DMS 273 (cell line): ENCODE data around the gene RIMBP2.

Experiments
- DNase-seq: peaks from one replicate; lab custom pipeline; 2025; ENCODE audit not compliant: unreplicated experiment; lab: John Stamatoyannopoulos, UW

The RIMBP2 gene

DNA sequence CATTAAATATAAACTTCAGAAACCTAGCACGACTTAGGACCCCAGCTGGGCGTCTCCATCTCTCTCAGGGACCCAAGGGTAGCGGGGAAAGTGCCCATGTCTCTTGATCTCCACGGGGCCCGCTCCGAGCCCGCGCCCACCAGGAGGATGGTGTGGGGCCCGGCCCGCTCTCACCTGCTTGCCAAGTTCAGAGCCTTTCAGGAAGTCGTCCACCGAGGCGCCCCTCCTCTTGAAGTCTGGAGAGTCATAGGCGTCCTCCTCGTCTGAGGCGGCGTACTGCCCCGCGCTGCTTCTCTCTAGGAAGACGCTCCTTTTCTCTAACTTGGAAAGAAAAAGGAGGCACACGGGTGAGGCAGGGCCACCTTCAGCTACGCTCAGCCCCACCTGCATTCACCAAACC lies 281.5 kb downstream of the RIMBP2 start:
- no peak for DNase-seq

DNA sequence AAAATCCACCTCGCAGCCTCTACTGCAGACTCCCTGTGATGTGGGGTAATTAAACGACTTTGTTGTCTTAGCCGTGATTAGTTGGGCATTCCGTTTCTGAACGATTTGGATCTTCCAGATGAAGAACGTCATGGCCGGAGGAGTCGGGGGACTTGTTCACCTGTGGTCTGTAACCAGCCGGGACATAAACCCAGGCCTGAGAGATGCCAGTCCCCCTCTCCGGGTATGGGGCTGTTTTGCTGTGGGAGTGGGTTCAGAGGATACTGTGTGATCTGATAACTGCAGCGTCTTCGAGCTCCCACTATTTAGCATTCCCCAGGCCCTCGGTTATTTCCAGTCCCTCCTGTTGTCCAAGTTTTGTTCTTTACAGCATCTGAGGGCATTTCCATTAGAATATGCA lies 282.3 kb downstream of the RIMBP2 start:
- no peak for DNase-seq

DNA sequence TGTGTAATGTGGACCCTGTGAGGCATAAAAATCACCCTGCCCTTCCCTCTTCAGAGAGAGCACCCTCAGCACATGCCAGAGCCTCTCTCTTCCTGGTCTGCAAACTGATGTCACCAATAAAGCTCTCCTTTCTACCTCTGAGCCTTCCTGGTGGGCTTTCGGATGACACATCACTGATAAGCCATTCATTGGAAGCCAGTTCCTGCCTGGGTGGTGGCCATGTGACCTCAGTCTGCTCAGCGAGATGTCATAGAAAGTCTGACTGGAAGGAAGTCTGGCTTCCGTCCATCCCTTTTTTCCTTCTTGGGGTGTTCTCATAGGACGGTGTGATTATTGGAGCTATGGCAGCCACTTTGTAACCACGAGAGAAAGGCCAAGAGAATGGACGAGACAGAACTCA lies 282.7 kb downstream of the RIMBP2 start:
- DNase-seq, result no peak

DNA sequence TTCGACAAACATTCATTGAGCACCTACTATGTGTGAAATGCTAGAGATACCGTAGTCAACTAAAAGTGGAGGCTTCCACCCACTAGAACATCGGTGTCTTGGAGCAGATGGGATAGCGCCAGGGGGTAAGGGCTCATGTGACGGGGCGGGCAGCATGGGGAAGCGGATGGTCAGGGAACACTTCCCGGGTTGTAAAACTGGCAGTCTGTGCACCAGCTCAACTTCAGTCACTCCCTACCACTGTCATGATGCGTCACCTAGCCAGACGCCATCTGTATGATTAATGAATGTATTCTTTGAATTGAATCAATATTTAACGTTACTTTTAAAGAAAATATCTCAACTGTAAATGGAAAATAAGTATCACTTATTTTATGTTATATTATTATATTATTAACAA lies 284.9 kb downstream of the RIMBP2 start:
- DNase-seq, result no peak

DNA sequence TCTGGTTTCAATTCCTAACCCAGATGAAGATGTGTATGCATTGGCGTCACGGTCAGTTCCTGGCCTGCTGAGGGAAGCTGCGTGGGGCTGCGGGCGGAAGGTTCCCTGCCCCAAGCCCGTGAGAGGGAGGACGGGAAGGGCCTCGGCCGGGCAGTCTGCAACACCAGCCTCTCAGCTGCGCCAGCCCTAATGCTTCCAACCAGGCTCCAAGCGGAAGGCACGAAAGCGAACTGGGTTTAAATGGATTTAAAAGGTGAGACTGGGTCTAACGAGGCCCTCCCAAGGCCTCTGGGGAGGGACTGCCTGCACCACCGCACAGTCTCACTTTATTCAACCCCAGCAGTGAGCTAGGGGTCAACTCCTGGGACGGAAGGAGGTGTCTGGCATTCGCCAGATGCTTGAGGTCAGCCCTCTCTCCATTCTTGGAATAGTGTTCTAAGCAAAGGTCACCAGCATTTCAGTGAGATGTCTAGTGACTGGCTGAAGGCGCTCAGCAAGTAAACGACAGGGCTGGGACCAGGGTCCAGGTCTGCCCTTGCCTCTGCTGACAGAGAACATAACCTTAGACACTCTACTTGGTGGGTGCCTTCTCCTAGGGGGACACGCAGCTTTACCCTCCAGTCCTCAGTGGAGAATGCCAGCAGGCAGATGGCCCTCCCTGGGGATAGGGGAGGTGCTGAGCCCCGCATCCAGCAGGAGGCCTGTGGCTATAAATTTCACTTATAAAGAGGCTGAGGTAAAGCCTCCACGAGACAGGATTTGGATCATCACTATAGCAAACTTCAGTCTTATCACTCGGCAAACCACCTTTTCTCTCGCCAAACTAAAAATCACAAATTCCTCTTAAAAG lies 286.2 kb downstream of the RIMBP2 start:
- DNase-seq, result no peak

DNA sequence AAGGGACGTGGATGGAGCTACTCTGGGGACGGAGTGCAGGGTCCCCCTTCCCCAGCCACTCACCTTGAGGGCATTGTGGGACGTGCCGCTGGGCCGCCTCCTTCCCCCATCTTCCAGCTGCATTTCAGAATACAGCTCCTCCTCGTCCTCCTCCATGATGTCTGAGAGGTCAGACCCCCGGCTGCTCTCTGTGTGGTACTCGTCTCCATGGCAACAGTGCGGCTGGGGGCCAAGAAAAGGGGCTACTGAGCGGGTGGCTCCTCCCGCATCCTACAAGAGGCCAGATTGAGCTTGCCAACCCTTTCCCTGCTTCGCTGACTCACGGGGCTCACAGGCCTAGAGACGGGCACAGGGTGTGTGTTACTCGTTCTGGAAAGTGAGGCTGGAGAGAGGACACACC lies 288.0 kb downstream of the RIMBP2 start:
- no peak for DNase-seq

DNA sequence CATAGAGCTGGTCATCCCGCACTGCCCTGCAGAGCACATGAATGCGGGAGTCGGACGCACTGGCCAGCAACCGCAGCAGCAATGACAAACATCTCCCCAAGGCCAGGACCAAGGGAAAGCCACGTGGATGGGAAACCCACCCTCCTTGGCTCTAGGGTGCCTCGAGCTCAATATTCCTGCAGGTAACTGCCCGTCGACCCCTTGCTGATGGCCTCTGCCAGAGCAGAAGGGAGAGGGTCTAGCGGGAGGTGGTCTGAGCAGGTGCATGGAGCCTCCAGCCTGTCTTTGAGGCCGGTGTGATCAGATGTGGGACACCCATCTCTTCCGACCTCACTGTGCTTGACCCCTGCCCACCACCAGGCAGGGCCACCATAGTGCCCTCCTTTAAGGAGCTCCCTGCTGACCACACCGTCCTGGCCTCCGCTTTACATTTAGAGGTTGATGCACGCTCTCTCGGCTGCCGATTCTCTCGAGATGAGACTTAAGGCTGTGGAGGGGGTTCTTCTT lies 288.7 kb downstream of the RIMBP2 start:
- DNase-seq, result no peak

DNA sequence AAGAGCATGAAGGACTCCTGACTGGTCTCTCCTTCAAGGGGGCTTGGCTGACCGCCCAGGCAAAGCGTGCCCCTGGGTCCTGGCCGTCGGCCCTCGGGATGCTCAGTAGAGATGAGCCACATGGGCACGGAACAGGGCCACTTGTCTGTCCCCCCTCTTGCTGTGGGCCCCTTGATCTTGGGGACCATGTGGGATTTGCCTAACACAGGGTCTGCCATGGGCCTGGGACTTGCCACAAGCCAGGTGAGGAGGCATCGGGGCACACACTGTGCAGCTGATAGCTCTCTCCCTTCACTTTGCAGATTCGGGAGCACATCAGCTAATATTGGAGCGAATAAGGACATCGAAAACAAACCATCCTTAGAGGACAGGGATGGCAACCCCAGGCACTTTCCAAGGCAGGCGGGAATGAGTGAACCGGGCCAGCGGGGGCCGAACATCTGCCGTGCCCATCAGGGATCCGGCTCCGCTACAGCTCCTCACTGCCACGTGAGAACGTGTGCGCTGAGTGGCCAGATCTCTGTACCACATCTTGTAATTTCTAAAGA lies 290.3 kb downstream of the RIMBP2 start:
- DNase-seq, result no peak

DNA sequence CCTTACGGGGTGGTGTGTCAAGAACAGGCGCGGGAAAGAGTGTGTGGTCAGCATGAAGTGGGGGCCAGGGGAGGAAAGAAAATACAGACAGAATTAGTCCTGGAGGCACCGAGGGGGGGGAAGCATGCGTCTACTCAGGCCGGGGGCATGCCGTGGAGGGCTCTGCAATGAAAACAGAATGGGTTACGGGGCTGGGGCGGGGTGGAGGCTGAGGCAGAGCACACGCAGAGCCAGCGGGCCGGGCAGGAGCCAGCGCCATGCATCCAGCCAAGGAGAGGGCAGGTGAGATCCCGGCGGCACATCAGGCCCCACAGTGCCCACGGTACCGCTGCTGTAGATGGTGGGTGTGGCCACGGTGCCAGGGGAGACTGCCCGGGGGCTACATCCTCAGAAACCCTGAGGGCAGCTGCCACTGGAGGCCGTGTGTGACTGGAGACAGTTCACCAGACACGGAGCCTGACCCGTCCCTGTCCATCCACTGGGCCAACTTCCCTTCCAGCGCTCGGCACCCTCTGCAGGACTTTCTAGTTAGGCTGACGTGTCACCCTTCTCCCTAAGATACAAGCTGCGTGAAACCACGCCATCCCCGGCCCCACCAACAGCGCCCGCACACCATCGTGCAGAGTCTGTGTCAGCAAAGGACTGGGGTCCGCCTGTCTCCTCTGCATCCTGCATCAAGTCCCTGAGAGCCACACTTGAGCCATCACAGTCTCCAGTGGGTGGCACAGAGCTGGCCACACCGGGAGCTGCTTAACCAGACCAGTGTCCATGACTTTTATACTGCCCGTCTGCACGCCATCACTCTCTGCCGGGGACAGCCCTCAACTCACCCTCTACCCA lies 291.0 kb downstream of the RIMBP2 start:
- no peak for DNase-seq

DNA sequence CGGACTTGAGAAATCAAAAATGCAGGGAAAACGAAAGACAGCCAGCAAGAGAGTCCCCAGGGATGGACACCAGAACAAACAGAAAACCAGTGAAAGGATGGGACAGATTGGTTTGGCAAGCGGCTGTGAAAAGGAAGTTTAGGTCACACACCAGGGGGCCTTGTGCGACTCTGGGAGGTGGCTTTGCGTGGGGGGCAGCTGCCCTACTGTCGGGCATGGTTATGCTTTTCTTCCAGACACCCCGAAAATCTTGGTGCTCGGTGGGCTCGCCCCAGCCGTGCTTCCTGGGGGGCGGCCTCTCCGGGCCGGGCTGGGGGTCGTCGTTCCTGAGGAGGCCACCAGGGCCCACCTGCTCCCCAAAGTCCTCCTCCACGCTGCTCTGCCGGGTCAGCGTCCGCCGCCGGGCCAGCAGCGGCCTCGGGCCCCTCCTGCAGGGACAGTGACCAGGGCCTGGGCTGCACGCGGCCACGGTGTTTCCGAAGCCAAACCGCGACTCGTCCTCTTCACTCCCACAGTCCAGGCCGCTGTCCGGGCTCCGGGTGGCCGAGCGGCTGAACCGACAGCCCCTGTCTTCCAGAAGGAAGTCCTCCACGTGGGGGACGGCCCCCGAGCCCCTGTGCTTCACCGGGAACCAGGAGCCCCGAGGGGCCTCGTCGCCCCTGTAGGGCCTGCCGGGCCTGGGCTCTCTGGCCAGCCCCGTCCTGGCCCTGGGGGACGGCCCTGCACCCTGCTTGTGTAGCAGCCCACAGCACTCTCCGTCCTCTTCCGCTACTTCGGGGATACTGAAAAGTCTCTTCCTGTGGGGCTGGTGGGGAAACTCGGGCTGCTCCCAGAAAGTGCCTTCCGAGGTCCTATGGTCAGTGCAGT lies 291.9 kb downstream of the RIMBP2 start:
- DNase-seq, result no peak

DNA sequence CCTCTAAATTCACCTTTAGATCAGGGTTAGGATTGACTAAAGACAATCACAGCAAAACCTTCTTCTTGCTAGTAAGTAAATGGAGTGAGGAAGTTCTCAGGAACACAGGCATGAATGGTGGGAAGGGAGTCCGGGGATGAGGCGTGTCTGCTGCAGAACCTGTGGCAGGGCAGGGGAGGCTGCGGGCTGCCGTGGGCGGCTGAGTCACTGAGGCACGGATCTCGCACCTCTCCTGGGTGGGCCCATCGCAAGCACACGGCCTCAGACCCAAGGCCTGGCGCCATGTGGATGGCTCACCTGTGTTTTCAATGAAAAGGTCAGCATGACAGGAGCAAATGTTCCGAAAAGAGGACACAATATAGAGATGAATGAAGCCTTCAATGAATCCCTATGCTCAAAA lies 293.0 kb downstream of the RIMBP2 start:
- no peak for DNase-seq

DNA sequence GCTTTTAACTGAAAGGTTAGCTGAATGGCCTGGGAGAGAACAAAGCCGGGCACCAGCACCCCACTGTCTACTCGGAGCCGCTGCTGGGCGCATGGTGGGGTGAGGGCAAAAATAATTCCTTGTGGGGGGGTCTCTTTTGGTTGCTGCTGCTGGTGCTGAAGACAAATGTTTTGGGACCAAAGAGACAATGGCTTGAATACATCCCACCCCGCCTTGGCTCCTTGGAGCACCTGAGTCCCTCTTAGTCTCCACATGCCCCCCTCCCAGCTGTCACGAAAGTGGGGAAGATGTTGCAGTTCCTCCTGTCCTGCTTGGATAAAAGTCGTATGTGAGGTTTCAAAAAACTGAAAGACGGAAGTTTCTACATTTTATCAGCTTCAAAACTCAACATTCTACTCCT lies 293.4 kb downstream of the RIMBP2 start:
- DNase-seq, result no peak

DNA sequence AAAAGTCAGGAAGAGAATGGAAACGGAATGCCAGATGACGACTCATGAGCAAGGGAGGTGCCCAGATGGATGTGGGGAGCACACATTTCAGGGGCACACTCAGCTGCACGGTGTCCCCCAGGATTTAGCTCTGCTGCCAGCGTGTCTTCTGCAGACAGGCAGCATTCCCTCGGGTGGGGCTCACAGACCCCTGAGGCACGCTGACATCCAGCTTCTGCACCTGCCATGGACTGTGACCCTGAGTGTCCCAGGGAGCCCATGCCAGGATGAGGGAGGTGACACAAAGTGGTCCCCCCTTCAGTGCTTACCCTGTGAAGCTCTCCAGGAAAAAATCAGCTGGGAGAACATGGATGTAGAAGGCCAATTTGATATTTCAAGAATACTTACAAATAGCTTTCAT lies 294.2 kb downstream of the RIMBP2 start:
- no peak for DNase-seq

DNA sequence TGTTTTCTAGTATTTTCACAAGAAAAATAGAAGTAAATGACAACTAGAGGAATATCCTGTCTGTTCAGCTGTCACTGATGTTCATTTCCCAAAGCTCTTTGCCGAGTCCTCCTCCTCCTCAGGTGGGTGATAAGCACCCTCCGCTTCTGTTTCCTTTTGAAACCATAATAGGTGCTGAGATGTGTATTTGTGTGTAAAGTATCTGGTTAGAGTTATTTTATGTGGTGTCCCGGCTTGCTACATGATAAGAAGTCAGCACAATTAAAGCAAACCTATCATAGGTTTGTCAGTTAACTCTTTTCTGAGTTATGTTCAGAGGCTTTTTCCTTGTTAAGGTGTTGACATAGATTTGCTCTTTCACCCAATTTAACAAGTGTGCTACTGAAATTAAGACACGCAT lies 296.0 kb downstream of the RIMBP2 start:
- no peak for DNase-seq

DNA sequence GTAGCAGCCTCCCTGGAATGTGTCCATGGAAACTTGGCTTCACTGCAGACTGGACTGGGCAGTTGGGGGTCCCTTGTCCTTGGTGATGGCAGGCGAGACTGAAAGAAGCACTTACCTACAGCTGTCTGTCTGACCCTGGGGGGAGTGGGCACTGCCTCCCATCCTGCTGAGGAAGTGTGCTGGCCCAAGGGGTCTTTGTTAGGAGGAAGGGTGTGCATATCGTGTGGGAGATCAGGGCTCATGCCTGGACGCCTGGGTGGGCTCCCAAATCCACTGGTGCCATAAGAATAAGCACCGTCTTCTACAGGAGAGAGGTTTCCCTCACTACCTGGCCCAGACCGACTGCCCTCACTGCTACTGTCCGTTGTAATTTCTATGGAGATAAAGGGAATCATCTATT lies 297.0 kb downstream of the RIMBP2 start:
- DNase-seq, result no peak

DNA sequence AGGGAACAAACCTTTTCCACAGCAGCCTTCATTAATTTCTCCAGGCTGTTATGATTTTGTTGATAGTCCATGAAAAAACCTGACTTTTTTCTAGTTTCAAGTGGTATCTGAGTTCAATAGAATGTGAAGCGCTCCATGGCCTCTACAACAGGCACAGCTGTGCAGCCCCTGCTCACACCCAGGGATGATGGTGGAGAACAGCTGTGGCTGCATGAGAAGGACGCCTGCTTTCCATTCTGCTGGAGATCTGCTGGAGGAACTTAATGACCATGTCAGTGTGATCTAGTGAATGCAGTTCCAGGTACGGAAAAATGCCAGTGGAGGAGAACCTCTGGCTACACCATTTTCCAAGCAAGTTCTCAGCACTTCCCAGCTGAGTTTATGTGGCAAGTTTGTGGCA lies 297.8 kb downstream of the RIMBP2 start:
- DNase-seq, result no peak

DNA sequence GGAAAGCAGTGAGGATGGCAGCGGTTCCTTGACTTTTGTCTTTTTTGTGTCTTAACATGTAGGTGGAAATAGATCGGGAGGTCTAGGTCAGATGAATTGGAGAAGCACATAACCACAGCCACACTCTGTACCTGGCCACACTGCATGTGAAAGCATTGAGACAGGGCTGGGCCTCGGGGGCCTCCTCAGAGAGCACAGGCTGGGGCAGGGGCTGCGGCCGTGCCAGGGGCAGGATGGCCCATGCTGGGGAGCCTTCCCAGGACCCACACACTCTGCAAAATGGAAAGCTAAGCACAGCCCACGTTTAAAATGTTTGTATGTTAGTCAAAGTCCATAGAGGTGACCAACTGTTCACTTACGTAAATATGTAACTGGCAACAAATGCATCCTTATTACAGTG lies 301.7 kb downstream of the RIMBP2 start:
- DNase-seq, result no peak

DNA sequence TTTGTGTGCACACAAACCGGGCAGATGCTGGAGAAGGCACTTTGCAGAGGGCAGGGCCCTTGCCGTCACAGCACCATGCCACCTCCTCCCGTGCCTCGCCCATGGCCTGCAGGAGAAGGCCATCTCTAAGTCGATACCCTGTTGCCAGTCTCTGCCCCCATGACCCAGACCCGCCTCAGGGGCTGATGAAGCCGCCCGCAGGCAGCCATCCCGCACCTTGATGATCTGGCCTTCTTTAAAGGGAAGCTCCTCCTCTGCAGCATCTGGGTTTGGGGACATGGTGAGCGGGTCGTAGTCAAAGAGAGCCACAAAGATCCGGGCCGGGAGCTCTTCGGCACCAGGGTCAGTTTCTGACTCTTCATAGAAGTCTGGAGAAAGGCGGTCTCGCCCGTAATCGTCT lies 302.2 kb downstream of the RIMBP2 start:
- DNase-seq, result no peak

DNA sequence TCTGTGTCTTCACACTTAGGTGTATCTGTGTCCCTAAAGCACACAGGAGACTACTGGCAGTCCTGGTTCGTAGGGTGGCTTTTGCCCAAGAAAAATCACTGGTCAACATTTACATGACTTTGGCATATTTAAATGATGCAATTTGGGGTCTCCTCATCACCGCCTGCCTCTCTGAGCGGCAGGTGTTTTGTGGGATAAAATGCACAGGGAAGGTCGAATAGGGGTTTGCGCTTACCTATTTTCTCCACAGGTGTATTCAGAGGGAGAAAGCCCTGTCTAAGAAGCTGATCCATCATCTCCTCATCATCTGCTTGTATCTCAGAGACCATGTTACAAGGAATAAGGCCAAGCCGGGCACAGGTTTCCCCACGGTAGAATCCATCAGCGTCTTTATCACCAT lies 303.7 kb downstream of the RIMBP2 start:
- no peak for DNase-seq

DNA sequence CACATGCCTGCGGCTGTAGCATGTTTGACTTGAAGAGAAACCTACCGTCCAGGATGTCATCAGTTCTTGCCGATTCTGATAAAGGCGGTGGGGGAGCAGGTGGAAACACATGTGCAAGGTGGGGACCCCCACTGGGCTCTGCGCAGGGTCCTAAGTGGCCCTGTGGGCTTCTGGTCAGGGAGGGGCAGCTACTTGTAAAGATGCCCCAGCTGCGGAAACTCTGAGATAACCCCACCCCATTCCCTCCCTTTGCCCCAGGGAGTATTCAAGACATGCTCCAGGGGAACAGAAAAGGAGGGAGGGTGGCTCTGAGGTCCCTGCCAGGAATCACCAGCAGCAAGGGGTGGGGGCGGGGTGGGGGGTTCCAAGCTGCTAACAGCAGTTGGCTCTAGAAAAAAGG lies 310.8 kb downstream of the RIMBP2 start:
- no peak for DNase-seq

DNA sequence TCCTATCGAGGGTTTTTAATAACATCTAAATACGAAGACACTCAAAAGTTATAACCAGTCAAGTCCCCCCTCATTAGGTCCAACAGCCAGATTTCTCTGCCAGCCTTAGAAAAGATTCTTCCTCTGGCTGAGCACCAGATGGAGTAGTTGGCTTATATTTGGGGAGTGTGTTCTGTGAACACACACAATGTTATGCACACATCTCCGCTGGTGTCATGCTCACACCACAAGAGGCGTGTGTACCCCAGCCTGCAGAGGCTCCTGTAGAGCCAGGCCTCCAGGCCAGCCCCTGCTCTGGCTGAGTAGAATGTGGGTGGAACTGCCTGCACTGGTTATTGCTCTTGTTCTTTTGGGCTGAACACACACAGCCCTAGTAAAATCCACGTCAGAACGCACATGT lies 314.4 kb downstream of the RIMBP2 start:
- peak; percentile 35 for DNase-seq
